GM03348 (cell line): Measurements from ENCODE around the gene GABBR2.
"Not testable (repeated sequence)": the region's sequence is repeated elsewhere in the genome, so short reads cannot be mapped to it uniquely, and the experiment has no call there.

Experiments
- DNase-seq: peaks from one replicate; pipeline ENCODE4 v3.0.0; 2012; ENCODE audit warnings: low spot score

GABBR2 gene

DNA sequence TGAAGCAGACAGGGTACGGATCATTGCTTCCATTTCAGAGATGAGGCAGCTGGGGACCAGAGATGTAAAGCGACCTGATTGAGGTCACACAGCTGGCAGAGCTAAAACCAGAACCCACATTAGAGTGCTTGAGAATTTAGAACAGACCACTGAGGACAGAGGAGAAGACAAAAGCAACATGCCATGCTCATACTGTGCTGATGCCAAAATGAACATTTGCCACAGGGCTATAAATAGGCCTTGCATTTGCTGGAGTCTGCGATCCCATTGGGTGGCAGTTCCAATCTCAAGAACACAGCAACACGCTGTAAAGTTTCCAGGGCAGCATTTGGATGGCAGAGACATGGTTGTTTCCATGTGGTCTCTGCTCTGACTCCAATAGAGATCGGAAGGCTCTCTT lies 230.9 kb downstream of the GABBR2 start:
- no peak for DNase-seq

DNA sequence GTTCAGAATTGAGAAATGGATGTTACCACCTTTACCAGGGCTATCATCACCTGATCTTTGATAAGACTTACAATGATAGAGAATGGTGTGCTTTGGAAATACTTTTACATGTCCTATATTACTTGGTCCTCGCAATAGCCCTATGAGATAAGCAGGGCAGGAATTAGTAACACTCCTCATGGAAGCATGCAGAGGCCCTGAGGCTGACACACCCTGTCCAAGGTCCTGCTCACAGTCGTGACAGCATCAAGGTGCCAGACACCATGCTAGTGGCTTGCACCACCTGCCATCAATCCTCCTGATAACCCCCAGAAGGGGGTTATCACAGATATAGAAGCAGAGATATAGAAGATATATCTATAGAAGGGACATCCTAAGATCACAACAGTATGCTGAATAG lies 236.5 kb downstream of the GABBR2 start:
- no peak for DNase-seq

DNA sequence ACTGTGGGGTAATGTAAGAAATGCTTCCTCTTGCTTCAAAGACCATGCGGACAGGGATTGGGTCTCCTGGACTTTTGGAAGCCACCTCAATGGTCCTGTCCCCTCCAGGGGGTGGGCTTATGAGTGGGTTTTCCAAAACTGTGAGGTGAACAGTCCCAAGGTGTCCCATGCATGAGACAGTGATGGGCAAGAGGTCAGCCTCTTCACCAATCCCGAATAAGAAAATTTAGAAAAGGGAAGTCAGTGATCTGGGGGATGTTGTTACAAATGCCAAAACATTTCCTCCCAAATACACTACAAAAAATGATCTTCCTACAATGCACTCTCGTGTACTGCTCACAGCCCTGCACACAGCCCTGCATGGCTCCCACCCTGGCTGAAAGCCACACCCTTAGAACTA lies 237.6 kb downstream of the GABBR2 start:
- no peak for DNase-seq

DNA sequence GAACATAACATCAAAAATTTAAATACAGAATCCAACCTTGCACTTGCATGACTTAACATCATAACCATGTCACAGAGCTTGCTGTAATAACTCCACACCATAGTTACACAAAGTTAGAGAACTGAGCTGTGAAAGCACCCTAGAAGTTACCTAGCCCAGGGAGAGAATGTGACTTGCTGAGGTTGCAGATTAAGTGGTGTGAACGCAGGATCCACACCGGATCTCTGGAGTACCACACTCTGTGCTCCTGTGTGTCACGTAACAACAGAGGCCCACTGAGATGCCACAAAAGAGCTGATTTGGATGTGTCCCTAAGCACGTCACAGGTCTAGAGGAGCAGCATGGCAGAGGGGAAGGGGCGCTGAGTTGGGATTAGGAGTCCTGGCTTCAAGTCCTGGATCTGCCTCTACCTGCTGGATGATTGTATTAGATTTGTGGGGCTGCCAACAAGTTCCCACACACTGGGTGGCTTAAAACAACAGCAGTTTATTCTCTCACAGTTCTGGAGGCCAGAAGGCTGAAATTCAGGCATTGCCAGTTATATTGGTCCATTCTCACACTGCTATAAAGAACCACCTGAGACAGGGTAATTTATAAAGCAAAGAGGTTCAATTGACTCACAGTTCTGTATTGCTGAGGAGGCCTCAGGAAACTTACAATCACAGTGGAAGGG lies 240.0 kb downstream of the GABBR2 start:
- no peak for DNase-seq

DNA sequence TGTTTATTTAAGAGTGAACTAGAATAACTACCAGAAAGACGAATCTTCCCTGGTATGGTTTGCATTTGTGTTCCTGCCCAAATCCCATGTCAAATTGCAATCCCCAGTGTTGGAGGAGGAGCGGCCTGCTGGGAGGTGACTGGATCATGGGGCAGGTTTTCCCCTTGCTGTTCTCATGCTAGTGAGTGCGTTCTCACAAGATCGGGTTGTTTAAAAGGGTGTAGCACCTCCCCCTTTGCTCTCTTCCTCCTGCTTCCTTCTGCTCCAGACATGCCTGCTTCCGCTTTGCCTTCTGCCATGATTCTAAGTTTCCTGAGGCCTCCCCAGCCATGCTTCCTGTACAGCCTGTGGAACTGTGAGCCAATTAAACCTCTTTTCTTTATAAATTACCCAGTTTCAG lies 242.9 kb downstream of the GABBR2 start:
- DNase-seq, result no peak

DNA sequence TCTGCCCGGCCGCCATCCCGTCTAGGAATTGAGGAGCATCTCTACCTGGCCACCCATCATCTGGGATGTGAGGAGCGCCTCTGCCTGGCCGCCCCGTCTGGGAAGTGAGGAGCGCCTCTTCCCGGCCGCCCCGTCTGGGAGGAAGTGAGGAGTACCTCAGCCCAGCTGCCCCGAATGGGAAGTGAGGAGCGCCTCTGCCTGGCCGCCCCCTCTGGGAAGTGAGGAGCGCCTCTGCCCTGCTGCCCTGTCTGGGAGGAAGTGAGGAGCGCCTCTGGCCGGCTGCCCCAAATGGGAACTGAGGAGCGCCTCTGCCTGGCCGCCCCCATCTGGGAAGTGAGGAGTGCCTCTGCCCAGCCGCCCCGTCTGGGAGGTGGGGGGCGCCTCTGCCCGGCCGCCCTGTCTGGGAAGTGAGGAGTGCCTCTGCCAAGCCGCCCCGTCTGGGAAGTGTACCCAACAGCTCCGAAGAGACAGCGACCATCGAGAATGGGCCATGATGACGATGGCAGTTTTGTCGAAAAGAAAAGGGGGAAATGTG lies 244.5 kb downstream of the GABBR2 start:
- DNase-seq, result not testable (repeated sequence)

DNA sequence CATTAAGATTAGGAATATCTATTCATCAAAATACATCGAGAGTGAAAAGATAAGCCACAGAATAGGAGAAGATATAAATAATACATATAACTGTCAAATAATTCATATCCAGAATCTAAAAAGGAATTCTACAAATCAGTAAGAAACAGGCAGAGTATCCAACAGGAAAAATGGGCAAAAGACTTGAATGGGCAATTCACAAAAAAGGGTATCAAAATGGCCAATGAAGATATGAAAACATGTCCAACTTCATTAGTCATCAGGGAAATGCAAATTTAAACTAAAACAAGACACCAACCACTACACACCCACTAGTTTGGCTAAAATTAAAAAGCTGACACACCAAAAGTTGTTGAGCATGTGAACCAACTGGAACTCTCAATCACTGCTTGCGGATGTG lies 246.4 kb downstream of the GABBR2 start:
- DNase-seq, result no peak

DNA sequence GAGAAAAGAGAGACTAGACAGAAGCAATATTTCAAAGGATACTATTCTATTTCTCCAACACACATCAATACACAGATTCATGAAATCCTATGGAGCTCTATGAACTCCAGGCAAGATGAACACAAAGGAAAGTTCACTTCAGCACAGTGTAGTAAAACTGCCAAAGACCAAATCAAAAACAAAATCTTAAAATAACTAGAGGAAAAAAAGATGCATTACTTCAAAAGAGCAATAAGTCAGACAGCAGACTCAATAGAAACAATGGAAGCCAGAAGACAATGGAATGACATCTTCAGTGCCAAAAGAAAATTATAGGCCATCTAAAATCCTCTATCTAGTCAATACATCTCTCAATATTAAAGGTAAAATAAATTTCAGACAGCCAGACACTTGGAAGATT lies 248.0 kb downstream of the GABBR2 start:
- DNase-seq, result no peak

DNA sequence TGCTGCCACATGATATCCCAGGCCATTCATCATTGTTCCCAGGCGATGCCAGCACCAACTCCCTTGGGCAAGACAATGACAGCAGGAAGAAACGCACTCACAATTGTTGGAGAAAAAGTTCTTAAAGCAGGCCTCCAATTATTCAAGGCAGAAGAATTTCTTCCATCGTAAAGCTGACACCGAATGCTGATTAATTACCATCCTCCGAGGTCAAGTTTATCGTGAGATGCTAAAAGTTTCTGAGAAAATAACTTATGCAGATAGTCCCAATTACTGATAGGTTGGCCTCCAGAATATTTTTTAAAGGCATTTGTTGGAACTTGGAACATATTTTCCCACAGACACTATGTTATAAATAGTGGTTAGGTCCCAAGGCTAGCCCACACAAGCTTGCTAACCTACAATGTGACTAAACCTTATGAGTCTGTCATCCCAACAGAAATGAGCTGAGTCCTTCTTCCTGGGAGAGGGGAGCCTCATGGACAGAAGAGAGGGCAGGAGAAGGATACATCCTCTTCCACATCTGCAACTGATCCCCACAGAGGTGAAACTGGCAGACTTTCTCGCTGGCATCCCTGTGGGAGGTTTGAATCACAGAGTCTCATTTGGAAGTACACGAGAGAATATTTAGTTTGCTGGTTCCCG lies 250.9 kb downstream of the GABBR2 start:
- peak; percentile 66 for DNase-seq

DNA sequence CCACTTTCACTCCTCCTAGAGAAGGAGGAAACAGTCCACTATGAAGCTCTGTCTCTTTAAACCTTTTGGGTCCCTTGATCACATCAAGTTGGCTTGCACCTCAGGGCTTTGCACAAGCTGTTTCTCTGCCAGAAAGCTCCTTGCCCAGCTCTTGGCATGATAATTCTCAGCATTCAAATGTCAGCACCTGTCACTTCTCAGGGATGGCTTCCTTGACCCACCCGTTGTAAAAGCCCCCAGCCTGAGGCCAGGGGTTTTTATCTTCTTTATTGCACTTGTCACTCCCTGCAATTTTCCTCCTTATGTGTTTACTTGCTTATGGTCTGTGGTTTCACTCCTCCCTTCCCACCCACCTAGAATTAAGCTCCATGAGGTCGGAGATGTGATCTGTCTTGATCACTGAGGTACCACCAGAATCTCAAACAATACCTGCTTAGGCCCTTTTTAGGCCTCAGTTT lies 252.6 kb downstream of the GABBR2 start:
- no peak for DNase-seq

DNA sequence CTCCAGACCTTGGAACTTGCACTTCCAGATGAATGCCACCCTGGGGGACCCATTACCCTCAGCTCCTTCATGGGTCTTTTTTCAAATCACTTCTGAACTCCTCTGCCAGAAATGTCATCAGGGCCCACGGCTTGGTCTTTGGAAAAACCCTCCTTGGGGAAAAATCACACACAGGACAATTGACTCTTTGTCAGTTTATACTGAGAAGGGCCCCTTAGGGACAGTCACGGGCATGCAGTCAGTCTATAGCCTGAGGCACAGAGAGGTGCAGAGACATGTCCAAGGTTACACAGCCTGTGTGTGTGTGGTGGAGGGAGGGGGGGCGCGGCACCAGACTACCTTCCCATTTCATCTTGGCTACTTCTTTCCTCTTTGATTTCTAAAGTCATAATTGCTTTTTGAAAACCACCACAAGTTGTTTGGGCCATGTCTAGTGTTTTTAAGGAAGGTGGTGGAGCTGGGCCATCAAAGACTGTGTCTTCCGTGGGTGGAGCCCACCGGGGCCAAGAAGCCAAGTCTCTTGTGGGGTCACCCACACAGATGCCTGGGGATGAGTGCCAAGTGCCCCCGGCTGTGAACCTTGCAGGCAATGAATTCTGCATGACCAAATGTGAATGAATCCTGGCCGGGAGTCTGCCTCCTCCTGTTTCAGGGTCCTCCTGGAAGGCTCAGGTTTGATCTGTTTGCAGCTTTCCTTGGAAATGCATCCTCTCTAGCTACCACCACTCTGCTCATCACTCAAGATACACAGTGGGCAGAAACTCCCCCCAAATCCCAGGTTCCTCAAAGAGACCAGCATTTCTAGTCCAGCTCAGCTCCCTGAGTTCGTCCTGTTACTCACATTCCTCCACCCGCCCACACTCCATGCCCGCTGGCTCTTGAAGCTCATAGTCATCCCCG lies 253.2 kb downstream of the GABBR2 start:
- DNase-seq, result peak; percentile 85

DNA sequence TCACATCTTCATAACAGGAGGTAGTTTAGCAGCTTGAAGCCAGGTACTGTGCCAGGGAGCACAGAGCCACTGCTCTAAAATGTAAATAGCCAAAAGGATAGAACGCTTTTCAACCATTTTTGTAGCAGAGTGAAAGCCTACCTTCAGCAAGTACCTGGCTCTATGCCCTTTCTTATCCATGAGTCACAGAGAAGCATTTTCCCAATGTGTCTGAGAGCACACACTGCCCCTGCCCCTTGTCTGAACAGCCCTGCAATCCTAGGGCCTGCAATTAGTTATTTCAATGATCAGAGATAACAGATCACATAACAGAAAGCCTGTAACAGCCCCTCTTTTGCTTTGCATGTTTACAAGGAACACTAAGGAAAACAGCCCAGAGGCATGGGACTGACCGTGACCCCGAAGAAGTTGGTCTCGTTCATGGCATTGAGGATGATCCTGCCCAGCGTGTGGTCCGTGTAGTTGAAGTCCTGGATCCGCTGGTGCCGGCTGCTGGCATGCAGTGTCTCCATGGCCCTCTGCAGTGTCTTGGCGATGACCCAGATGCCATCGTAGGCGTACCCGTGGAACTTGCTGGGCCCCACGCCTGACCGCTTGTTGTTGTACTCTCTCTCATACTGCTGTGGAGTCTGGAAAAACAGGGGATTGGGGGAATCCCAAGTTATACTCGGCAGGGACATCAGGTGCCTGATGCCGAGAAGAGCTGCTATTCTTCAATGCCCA lies 255.0 kb downstream of the GABBR2 start:
- DNase-seq, result peak; percentile 33

DNA sequence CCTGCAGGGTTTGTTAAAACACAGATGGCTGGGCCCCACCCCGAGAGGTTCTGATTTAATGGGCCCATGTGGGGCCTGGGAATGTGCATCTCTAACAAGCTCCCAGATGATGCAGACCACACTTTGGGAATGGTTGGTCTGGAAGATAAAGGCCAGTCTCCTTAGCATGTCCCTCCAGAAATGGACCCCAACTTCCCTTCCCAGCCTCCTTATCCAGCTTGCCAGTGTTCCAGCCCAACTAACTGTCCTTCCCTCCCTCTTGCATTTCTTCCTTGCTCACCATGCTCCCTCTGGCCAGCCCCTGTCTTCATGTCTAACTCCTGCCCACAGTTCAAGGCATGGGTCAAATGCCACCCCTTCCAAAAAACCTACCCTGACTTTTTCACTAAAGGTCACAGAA lies 257.2 kb downstream of the GABBR2 start:
- DNase-seq, result no peak

DNA sequence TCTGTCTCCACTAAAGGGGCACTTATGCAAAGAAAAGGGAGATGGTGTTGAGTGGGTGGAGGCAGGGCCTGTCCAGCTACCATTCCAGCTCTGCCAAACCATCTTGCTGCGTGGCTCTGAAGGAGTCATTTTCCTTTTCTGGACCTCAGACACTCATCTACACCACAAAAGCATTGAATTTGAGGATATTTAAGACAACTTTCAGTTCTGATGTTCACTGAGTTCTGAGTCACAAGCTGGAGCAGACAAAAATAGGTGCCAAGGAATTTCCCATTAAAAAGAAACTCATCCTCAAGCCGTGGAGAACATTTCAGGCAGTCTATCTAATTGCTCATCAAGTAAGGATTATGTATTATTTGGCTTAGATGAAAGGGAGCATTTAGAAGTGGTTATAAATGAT lies 258.2 kb downstream of the GABBR2 start:
- peak; percentile 59 for DNase-seq

DNA sequence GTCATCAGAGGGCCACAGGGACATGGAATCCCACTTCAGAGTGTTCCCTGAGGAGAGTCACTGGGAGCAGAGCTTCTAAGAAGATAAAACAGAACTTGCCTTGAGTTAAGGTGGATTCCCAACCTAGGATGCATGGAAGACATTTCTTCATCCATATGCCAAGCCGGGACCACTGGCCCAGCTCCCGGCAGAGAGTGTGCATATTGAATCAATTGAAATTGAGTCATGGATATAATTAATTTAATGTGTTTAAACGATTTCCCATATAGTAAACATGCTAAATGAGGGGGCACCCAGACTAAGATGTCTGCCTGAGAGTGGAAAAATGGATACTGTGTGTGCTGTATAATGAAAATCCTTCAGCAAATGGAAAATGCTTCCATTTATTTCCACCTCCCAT lies 258.9 kb downstream of the GABBR2 start:
- DNase-seq, result no peak

DNA sequence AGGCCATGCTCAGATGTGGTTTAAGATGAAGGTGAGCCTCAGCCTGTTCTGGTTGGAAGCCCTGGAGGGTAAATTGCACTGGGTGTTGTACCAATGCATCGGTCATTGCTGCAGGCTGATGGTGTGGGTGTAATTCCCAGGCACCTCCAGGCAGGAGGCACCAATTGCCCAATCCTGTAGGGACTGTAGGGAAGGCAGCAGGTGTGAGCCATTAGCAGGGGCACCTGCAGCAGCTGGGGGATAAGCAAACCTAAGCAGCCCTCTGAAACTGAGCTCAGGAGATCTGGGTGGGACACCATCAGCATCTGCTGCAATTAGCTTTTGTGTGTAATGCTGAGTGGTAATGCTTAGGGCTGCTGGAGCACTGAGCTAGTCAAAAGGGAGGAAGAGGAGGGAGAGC lies 263.2 kb downstream of the GABBR2 start:
- DNase-seq, result no peak

DNA sequence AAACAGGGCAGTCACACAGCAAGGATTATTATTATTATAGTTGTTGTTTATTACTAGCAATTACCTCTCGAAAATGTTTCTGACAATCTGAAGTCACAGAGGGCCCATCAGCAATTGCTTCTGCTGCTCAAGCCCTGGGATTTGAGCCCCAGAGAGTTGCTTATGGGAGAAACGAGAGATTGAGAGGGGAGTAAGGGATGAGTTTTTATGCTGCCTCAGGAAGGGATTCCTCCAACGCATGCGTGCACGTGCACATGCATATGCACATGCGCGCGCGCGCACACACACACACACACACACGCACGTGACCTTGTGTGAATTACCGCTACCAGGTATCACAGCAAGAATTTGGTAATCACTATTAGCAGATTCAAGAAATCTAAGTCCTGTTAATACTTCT lies 264.1 kb downstream of the GABBR2 start:
- DNase-seq, result no peak

DNA sequence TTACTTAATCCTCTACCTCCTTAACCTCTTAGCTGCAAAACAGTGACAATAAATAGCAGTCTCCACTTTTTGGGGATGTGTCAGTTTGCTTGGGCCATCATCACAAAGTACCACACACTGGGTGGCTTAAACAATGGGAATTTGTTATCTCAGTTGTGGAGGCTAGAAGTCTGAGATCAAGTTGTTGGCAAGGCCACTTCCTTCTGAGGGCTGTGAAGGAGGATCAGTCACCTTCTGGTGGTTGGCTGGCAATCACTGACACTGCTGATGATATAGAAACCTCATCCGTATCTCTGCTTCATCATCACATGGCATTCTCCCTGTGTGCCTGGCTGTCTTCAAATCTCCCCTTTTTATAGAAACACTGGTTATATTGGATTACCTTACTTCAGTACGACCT lies 266.2 kb downstream of the GABBR2 start:
- DNase-seq, result no peak

DNA sequence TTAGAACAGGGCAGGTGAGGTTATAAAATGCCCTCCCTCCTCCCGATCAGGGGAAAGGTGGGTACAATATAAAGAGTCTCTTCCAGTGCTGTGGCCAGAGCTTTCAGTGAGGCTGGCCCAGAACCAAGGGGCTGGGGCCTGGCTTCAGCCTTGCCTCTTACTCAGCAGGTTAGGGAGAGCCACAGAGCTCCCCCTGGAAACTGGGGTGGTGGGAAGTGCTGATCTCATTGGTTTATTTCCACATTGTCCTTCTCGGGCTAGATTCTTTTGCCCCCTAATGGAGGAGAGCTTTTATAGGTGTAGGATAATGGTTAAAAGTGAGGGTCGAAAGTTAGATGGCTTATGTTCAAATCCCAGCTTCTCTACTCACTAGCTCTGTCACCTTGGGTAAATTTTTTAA lies 266.6 kb downstream of the GABBR2 start:
- no peak for DNase-seq

DNA sequence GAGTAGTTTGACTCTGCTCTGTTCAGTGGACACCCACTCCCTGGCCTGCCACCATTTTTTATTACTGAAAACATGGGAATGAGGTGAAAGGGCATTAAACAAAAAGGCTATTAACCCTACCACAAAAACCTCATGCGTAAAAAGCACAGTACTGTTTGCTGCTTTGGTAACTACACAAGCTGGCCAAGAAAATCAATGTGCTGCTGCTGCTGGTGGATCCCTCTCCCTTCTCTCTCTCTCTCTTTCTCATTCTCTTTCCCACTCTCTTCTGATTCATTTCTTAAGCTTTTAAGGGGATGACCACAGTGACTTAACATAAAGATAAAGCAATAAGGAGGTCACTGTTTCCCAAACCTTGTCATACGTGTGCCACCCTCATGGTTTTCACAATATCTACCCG lies 270.1 kb downstream of the GABBR2 start:
- DNase-seq, result no peak

DNA sequence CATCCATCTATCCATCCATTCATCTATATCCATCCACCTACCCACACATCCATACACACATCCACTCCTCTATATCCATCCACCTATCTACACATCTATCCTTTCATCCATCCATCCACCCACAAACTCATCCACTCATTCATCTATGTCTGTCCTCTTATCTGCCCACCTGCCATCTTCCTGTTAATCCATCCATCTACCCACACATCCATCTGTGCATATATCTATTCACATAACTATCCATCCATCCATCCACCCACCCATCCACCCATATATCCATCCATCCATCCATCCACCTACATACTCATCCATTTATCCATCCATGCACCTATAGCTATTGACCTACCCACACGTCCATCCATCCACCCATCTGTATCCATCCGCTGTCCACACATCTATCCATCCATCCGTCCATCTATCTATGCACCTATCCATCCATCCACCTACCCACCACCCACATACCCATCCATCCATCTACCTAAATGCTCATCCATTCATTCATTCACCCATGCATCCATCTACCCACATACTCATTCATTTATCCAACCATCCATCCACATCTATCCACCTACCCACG lies 271.2 kb downstream of the GABBR2 start:
- no peak for DNase-seq

DNA sequence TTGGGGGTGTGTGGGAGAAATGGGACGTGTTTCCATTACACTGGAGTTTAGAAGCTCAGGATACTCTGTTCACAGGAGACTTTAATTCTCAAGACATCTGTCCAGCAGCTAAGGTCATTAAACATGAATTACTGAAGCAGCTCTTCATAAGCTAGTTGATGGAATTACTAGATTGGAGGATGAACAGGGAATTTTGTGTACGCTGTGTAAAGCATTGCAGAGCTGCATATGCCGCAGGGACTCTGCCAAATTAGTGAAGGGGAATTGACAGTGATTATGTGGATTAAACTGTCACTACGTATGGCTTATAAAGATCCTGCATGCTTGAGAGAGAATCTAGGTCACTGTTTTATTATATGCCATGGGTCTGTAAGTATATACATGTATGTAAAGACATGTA lies 275.8 kb downstream of the GABBR2 start:
- DNase-seq, result no peak
